Sigmoid colon (tissue), 7 donors: ENCODE data around the gene DDN. TPM values are rescaled to one million over a fixed set of nuclear protein-coding genes. Genes with fewer than 3 reads are reported as not detected.

Source experiments
- DNase-seq: peaks from one replicate; pipeline ENCODE4 v3.0.0-alpha.2; 2019
- H3K27ac ChIP-seq, 4 donors: fragments of 200-600 bp; sonication (generic); one replicate each; pipeline ENCODE4 v1.5.1; 2016 to 2019; ENCODE audit warnings: mild to moderate bottlenecking in 1 of 4
- H3K27me3 ChIP-seq, 3 donors: fragments of 200-600 bp; sonication (generic); one replicate each; pipeline ENCODE4 v1.5.1; 2019; ENCODE audit warnings: mild to moderate bottlenecking in 1 of 3
- H3K36me3 ChIP-seq, 4 donors: fragments of 200-600 bp; sonication (generic); one replicate each; pipeline ENCODE4 v1.5.1; 2016 to 2019
- H3K4me1 ChIP-seq, 4 donors: fragments of 200-600 bp; sonication (generic); one replicate each; pipeline ENCODE4 v1.5.1; 2017 to 2019
- H3K4me3 ChIP-seq, 4 donors: fragments of 200-600 bp; sonication (generic); one replicate each; pipeline ENCODE4 v1.5.1; 2017 to 2019; ENCODE audit warnings: mild to moderate bottlenecking in 2 of 4, moderate library complexity in 1 of 4
- H3K9me3 ChIP-seq, 4 donors: fragments of 200-600 bp in 3 of 4; sonication (generic) in 3 of 4; one replicate each; pipeline versions ENCODE4 v1.5.1 to v1.6.1; 2013 to 2019
- CTCF ChIP-seq, 4 experiments: fragments of 450-650 bp in 3 of 4; fragments of 200-600 bp in 1 of 4; IDR thresholded peaks; one replicate each; pipeline ENCODE4 v1.5.1; 2016 to 2019; ENCODE audit warnings: antibody characterized with exemption in 4 of 4, mild to moderate bottlenecking in 3 of 4, moderate library complexity in 2 of 4
- EP300 ChIP-seq, 4 donors: sonication (generic); formaldehyde crosslinking; IDR thresholded peaks; one replicate each; pipeline ENCODE4 v1.6.1; 2017; ENCODE audit warnings: antibody characterized with exemption in 4 of 4
- POLR2A ChIP-seq, 2 donors: fragments of 450-650 bp; IDR thresholded peaks; one replicate each; pipeline ENCODE4 v1.6.1; 2016; ENCODE audit warnings: antibody characterized with exemption in 2 of 2, mild to moderate bottlenecking in 2 of 2, moderate library complexity in 2 of 2
- POLR2AphosphoS5 ChIP-seq, 4 donors: sonication (generic); formaldehyde crosslinking; IDR thresholded peaks; one replicate each; pipeline ENCODE4 v1.6.1; 2017; ENCODE audit warnings: antibody characterized with exemption in 4 of 4
- WGBS, 2 donors: extraction: QIAGEN DNeasy Blood & Tissue Kit; methylation state at CpG; one replicate each; pipeline ENCODE4 v1.1.7; 2013; 5-methylcytosine and 5-hydroxymethylcytosine counted together
- intact Hi-C: fragments of 100-400 bp; cut with DNase I; formaldehyde crosslinking; loops from one replicate; pipeline ENCODE4 v1.15.1; 2023
- polyA plus RNA-seq, 3 donors: library from polyadenylated mRNA; stranded (reverse); fragments of 200-250 nt; gene quantifications; one replicate each; pipeline ENCODE4 v1.2.3, GENCODE V29; 2013
- total RNA-seq, 4 donors: library from RNA; depleted of rRNA; stranded (reverse); fragments of >200 nt; gene quantifications; one replicate each; pipeline ENCODE4 v1.1.0, GENCODE V29; 2016
- donor health status: healthy with polysubstance abuse.
- donor health status: Bipolar disorder and iron deficiency.
- donor health status: healthy.

The DDN gene
- total and polyA plus RNA-seq, 7 donors = 0.14 to 0.69 (median 0.60) TPM; not detected in 4

DNA sequence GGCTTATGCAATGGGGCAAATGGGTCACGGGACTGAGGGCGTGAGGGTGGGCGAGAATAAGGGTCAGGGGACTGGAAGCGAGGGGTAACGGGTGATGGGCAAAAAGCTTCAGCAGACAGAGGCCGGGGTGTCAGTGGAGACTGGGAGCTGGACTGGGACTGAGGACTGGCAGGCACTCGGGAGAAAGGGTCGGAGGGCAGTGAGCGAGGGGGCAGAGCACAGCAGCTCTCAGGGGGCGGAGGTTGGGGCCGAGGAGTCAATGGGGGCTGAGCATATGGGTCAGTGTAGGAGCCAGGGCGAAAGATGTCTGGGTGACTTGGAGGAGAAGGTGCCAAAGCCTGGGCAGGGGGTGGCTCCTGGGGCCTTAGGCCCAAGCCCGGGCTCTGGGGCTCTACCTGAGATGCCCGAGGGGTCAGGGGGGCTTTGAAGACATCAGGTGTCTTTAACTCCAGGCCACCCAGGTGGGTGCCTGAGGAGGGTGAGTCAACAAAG, 41.2 kb upstream of the DDN start:
- intact Hi-C loops = no loop called here
- peaks cover 72 to 97% (median 86%) of the 10 kb centered on the region in 4 donors for H3K36me3 ChIP-seq
- DNase-seq = no peak

DNA sequence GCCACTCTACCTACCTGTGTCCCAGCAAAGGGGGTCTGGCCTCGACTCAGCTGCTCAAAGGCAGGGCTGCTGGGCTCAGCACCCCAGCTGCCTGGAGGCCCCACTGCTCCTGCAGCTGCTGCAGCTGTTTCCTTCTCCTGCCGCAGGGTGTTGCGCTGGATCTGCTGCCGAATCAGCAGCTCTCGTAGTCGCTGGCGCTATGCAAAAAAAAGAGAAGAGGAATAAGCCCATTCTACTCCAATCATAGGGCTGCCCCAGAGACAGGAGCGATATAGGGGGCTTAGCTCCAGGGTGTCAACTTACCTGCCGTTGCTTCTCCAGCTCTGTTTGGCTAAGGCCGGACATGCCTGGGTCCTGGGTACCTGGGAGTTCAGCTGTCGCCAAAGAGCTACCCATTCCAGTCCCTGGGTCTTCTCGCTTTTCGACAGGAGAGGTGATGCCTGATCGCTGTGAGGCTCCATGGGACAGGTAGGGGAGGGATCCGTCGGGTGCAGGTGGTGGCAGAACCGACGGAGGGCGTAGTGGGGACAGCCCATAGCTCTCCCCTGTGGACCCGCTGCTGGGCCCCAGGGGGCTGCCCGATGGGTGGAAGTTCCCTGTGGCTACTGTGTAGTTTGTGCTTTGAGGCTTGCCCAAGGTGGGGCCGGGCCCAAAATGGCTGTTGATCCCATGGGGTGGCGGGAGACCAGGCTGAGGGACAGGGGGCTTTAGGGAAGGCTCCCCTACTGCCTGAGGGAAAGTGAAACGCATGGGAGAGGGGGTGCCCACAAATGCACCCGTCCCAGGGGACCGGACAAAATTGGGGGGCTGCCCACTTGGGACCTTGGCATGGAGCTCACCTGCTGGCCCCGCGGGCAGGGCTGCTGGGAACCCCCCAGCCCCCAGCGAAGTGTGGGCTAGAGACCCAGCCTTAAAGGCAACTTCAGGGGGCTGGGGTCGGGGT, 40.5 kb upstream of the DDN start:
- 93 to 94% methylated on average over 30 of the region's 30 CpGs for WGBS, 2 donors
- Histone ChIP-seq H3K4me3 (no peak overlapping the region), H3K27ac (no peak overlapping the region), H3K36me3 (peaks cover 69 to 97% (median 80%) of the 10 kb centered on the region in 4 donors), H3K4me1 (no peaks in the 10 kb centered on the region), H3K9me3 (no peaks in the 10 kb centered on the region), H3K27me3 (no peaks in the 10 kb centered on the region)
- no peak for DNase-seq
- intact Hi-C loops = no loop called here
- no peak for TF ChIP-seq POLR2AphosphoS5 (IDR thresholded peaks at IDR 0.05)
- TF ChIP-seq CTCF (IDR thresholded peaks at IDR 0.05) = no peak
- TF ChIP-seq POLR2A (IDR thresholded peaks at IDR 0.05) = no peak
- no peak for TF ChIP-seq EP300 (IDR thresholded peaks at IDR 0.05)

More for the DNA sequence above, 41.2 kb upstream of the DDN start:
- Histone ChIP-seq H3K4me3 (no peak overlapping the region), H3K27me3 (no peaks in the 10 kb centered on the region), H3K4me1 (no peaks in the 10 kb centered on the region), H3K27ac (no peak overlapping the region), H3K9me3 (no peaks in the 10 kb centered on the region)
- TF ChIP-seq POLR2A (IDR thresholded peaks at IDR 0.05) = no peak
- TF ChIP-seq CTCF (IDR thresholded peaks at IDR 0.05) = no peak
- TF ChIP-seq EP300 (IDR thresholded peaks at IDR 0.05) = no peak
- TF ChIP-seq POLR2AphosphoS5 (IDR thresholded peaks at IDR 0.05) = no peak
- 95 to 96% methylated on average over 14 of the region's 14 CpGs for WGBS, 2 donors

GRCh38 chr12:49038291-49038955, 39.2 kb upstream of the DDN start:
- H3K4me3 ChIP-seq = no peak overlapping the region
- H3K27me3 ChIP-seq = no peaks in the 10 kb centered on the region
- intact Hi-C loops = no loop called here
- 95 to 96% methylated on average over 20 of the region's 20 CpGs for WGBS, 2 donors
- H3K36me3 ChIP-seq = peaks cover 68 to 97% (median 76%) of the 10 kb centered on the region in 4 donors
- H3K4me1 ChIP-seq = peaks cover 0 to under 1% (median 0%) of the 10 kb centered on the region in 4 donors
- no peak for DNase-seq
- H3K9me3 ChIP-seq = no peaks in the 10 kb centered on the region
- TF ChIP-seq POLR2AphosphoS5 (IDR thresholded peaks at IDR 0.05) = no peak
- no peak for TF ChIP-seq POLR2A (IDR thresholded peaks at IDR 0.05)
- no peak for TF ChIP-seq CTCF (IDR thresholded peaks at IDR 0.05)
- no peak for TF ChIP-seq EP300 (IDR thresholded peaks at IDR 0.05)
- no peak overlapping the region for H3K27ac ChIP-seq

GRCh38 chr12:49037947-49038237, 38.7 kb upstream of the DDN start:
- WGBS, 2 donors = 93 to 94% methylated on average over 7 of the region's 7 CpGs
- Histone ChIP-seq H3K36me3 (peaks cover 68 to 97% (median 76%) of the 10 kb centered on the region in 4 donors), H3K4me1 (peaks cover 0 to 5% (median 0%) of the 10 kb centered on the region in 4 donors), H3K27me3 (no peaks in the 10 kb centered on the region), H3K4me3 (no peak overlapping the region), H3K27ac (no peak overlapping the region), H3K9me3 (no peaks in the 10 kb centered on the region)
- intact Hi-C loops = no loop called here
- TF ChIP-seq POLR2AphosphoS5 (IDR thresholded peaks at IDR 0.05) (no peak), POLR2A (IDR thresholded peaks at IDR 0.05) (no peak), CTCF (IDR thresholded peaks at IDR 0.05) (no peak), EP300 (IDR thresholded peaks at IDR 0.05) (no peak)
- no peak for DNase-seq
